Fibroblast of peridontal ligament (primary cell): ENCODE data around the gene HHATL.
A peak's percentile ranks its signal among the peaks of the same experiment; 100 is the strongest.

Source experiments
- DNase-seq: peaks from one replicate; pipeline ENCODE4 v3.0.0-alpha.2; 2010; ENCODE audit errors: extremely low read depth

The HHATL gene

DNA sequence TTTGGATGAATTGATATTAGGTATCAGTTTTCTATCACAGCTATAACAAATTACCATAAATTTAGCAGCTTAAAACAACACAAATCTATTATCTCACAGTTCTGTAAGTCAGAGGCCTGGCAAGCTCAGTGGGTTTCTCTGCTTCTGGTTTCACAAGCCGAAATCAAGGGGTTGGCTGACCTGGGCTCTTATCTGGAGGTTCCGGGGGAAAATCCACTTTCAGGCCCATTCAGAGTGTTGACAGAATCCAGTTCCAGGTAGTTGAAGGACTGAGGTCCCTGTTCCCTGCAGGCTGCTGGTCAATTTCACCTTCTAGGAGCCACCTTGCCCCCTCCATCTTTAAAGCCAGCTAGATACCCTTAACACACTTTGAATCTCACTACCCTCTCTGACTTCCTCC lies 11.1 kb upstream of the HHATL start:
- no peak for DNase-seq

DNA sequence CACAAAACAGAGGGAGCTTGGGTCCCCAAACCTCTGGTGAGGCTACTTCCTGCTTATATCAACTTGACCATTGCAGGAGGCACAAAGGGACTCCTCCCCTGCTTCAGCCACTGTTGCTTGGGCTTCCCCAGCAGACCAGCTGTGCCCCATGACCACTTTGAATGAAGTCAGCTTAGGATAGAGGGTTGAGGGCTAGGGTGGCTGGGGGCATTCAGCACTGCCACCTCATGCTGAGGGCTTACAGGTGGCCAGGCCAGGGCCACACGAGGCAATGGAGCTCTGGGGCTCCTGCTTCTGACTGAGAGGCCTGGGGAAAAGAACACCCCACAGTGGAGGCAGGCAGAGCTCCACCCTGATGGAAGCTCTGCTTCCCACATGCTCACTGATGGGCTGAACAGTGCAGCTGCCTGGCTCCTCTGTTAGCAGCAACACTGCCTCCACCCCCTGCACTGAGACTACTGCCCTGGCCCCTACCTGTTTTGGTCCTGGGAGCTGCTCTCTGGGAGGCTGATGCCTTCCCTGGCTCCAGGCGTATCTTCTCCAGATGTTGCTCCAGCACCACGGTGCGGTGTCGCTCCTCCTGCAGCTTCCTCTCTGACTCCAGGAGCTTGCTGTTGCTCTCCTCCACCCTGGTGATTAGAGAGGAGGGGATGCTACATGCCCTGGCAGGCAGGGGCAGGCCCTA lies 10.2 kb upstream of the HHATL start:
- DNase-seq, result no peak

DNA sequence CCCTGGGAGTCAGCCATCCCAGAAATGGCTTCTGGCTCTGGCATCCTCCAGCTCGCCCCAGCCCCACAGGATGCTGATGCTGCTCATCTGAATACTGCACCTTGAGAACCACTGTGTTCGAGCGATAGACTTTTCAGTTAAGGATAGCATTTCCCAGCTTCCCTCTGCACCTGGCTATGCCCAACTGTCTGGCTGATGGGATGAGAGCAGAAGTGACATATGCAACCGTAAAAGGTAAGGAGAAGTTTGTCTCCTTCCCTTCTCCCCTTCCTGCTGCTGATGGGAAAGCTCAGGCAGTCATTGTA lies 9.7 kb upstream of the HHATL start:
- DNase-seq, result no peak

DNA sequence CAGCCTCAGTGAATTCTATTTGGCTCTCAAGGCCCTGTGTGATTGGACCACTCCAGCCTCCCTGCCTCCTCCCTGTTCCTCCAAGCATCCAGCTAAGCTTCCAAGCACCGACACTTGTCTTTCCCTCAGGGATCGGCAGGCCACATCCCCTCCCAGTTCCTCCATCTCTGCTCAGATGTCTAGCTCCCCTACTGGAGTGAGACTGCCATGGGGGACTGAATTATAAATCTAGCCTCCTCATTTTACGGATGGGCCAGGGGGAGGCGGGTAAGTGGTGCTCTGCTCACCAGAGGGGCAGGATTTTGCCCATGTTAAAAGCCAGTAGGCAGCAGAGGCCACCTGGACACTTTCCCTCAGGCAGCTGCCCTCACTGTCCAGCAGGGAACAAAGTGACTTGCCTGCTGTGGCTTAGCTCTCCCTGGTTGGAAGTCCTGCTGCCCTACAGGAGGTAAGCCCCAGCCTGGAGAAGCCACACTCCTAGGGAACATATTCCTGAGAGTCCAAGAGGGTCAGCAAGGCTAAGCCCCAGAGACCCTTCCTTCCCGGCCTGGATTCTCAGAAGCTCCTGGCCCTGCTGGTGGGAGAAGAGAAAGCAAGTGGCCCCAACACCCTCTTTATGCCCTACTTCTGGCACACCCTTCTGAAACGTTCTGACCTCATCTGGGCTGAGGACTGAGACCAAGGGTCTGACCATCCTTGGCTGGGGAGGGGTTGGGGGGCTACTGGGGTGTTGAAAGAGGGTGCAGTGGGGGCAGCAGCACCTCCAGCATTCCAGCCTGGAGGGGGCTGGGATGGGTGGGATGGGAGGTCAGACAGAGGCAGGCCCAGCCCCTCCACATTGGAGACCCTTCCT lies 9.1 kb upstream of the HHATL start:
- no peak for DNase-seq

DNA sequence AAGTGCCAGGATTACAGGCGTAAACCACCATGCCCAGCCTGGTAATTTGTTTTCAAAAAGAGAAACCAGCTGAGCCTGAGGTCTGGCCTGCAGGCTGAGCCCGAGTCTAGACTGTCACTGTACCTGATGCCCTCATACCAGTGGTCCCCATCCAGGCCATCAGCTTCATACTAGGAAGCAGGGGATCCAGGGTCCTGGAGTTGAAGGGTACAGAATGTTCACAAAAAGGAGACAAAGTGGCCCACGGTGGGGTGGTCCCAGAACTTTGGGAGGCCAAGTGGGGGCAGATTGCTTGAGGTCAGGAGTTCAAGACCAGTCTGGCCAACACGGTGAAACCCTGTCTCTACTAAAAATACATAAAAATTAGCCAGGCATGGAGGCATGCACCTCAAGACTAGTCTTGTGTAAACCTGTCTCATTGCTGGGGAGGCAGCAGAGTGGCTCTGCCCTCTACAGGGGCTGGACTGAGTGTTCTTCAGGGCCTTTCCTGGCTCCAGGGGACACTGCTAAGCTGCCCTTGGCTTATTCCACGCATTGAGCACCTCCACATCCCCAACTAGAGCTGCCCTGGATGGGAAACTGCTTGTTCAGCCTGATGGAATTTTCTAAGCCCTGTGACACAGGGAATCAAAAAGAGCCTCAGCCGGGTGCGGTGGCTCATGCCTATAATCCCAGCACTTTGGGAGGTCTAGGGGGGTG lies 7.9 kb upstream of the HHATL start:
- no peak for DNase-seq

DNA sequence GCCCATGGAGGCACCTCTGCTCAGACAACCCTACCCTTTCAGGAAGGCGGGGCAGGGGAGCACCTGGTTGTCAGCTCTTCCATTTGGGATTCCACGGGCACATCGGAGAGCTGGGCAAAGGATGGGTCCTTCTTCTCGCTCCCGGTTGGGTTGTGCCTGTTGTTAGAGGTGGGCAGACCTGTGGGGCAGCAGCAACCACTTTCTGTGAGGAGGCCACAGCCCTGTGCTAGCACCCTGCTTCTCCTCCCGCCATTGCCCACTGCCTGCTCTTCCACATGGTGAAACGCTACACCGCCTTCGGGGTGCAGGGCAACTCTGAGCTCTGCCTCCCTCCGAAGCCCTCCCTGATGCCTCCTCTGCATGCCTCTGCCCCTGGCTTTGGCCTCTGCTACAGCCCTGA lies 7.0 kb upstream of the HHATL start:
- no peak for DNase-seq

DNA sequence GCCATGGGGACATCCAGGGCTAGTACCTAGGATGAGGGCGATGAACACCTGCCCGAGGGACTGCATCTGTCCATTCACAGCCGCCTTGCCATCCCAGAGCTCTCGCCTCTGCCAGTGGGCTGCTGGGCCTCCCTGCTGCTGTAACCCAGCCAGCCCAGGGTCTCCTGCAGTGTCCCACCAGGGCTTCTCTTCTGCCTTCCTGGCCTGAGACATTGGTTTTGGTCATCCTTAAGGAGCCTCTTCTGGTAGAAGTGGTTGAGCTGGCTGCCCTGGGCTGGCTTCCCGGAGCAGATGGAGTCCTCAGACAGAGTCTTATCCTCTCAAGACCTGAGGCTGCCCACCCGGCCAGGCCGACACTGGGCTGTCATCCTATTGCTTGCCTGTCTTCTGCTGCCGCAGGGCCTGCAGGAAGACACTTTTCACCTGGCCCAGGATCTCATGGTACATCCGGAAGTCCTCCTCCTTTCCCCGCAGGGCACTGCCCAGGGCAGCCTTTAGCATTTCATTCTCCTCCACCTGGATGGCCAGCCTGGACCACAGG lies 6.1 kb upstream of the HHATL start:
- no peak for DNase-seq

DNA sequence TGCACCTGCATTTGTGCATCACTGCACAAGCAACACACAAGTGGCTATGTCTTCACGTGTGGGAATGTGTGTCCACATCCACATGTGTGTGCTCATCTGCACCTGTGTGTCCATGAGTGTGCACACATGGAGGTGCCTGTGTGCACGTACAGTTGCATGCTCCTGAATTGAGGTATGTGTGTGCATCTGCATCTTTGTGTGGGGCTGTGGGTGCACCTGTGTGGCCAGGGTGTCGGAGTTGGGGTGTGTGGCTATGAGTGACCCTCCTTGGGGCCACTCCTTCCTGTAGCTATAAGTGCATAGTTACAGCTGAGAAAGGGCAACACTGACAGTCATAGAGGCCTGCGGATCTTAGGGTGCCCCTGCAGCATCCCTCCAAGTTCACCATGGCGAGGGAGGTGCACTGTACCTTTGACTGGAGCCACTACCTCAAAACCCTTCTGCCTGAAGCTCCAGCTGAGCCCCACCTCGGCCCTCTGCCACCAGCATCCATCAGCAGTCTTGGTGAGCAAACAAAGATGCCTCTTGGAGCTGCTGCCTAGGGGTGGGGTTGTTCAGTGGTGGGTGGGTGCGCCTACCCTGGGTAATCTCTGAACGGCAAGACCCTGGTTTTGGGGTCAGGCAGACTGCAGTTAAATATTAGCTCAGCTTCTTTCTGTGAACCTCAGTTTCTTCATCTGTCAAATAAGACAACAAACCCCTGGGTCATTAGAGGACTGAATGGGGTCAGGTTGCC lies 5.2 kb upstream of the HHATL start:
- DNase-seq, result no peak

DNA sequence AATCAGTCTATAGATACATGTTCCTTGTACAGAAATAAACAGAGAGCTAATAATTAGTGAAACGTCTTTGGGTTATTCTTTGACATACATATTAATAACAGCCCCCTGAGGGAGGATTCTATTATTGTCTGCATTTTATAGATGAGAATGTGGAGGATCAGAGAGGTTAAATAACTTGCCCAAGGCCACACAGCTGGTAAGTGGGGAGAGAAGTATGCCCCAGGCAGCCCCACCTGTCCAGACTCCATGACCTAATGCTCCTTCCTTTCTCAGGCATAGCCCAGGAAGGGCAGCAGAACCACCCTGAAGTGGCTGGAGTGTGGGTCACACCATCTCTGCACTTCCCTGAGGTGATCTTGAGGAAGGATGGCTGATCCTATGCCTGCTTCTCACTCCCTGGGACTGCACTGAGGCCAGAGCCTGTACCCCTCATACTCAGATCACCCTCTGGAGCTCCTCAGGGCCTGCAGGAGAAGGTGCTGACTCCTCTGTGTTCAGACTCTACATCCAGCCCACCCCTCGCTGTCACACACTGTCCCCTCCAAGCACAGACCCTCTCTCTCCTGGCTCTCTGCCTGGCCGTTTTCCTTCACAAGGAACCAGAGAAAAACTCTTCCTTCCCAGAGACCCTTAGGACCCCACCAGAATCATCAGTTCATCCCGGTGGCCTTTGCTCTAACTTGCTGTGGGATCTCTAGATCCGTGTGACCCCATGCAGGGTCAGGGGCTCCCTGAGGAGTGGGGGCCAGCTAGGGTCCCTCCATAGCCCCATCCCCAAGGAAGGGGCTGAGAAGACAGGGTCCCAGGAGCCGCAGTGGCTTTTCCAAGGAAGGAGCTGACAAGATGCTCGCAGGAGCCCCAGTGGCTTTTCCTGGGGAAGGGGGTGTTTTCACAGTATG lies 4.4 kb upstream of the HHATL start:
- DNase-seq, result no peak

DNA sequence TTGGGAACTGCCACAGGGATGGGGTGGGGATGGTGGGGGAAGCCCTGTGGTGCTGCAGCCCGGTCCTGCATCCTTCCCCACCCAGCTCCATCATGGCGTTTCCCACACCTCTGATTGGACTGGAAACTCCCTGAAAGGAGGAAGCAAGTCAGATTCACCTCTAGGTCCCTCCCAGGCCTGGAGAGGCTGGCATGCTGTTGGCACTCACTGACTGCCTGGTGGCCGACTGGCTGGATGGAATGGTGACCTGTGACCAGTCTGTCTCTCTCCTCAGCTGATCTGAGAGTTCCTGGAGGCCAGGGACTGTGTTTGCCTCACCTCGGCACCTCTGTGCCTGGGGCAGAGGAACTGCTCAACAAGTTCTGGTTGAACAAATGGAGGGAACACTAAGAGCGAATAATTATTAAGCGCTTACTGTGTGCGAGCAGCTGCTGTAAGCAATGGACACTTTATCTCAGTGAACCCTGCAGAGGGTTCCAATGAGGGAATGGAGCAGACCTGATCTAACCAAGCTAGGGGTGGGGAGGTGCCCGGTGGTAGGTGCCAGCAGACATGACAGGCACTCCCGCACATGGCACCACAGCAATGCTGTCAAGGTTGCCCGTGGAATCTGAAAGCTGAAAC lies 3.5 kb upstream of the HHATL start:
- no peak for DNase-seq

DNA sequence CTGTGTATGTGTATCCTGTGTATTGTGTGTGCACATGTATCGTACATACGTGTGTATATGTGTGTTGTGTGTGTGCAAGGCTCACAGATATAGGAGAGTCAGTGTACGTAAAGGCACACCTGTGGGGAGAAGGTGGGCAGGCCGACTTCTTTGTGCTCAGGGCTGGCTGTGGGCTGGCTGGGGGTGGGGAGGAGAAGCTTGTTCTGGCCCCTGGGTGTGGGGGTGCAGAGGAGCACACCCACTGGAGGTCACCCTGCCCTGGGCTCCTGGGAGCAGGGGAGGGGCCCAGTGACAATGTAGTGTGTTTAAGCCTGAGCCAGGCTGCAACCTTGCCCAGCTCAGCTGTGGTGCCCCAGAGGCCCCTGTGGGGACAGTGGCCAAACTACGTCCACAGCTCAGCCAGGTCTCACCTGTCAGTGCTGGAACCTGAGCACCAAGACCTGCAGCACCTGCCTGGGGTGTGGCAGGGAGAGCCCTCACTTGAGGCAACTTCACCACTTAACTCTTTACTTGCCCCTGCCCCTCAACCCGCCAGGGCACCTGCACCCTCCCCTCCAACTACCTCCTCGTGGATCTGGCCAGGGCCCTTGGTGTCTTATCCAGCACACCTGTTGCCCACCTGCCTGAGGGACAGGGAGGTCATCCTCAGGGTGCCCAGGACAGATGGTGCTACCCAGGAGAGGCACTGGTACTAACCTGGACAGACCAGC lies 2.6 kb upstream of the HHATL start:
- no peak for DNase-seq

DNA sequence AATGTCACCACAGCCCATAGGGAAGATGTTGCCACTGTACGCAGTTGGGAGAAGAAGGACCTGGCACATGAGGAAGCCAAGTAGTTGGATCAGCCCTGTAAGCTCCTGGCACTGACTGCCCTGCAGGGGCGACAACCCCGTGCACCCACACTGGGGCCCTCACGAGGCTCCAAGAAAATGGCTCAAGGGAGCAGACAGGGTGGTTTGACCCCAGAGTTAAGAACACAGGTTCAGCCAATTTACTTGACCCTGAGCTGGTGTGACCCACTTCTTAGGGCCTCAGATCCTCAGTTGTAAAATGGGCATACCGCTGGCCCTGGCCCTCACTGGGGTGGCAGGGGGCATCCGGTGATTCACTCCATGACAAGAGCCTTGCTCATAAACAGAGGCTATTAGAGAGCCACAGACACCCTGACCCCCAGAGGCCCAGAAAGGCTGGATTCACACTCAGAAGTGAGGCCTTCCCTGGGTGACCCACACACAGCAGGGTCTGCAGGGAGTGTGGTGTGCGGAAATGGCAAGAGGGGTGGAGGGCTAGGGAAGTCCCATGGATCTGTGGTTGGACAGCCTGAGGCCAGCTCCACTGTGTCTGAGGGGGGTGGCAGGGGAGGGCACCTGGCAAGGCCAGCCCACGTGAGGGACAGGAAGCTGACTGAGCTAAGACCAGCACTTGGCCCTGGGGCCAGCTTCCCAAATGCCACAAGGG lies 1.7 kb upstream of the HHATL start:
- DNase-seq, result no peak

DNA sequence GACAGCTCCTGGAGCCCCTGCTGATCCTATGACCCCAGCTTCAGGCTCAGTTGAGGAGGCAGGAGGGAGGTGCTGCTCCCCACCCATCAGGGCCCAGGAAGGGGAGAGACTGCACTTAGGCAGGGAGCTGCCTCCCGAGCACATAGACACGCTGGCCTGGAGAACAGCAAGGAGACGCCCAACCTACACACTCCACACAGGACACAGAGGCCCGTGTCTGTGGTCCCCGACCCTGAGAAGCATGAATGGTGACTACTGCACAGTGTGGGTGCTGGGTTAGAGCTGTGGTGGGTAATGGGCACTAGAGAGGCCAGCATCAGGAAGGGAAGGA lies 1.1 kb upstream of the HHATL start:
- DNase-seq, result no peak

DNA sequence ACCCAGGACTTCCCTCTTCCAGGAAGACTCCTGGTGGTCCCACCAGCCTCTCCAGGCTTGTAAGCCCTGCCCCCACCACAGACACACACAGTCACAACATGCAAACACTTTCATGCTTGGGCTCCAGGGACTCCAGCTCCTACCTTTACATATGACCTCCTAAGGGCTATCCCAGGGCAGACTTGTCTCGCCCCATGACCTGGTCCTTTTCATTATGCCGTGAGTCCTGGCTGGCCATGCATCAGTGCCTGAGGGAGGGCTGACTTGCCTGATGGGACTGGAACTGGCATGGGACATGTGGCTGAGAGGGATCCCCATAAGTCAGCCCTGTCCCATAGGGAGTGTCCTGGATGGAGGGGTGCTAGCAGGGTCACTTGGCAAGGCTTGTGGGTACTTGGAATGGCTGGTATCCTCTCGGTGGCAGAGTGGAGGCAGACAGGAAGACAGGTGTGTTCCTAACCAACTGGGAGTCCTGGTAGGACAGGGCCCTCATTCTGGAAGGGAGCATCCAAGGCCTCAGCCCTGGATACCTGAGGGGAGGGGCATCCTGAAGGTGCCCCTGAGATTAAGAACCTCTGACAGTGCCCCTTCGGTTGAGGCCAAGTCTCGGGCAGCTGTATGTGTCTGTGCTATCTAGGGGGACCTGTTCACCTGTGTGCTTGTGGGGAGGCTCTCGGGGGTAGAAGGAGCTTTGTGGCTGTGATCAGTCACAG lies 540 bp upstream of the HHATL start:
- DNase-seq, result no peak

DNA sequence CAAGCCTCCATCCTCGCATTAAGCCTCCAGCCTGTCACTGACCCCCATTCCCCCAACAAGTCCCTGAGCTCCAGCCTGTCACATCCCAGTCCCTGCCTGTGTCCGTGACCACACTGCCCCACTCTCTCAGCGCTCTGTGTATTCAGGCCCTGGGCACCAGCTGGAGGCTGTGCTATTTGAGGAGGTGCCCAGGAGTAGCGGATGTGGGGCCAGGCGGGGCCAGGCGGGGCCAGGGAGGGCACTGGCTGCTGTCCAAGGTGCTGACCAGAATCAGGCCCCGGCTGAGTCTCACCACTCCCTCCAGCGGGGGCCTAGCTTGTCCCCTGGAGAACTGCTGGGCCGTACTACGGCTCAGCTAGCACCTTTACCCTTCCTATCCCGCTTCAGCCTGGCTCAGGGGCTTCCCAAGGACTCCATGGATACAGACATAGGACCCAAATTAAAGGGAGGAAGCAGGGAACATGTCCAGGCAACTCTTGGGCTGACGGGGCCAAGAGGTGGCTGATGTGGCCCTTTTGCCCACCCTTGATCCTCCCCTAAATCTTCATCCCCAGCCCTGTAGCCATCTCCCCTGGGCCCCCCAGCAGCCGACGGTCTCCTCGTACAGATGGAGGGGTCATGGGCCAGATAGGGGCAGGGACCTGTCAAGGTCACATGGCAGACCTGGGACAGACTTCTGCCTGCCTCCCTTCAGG lies 1.1 kb downstream of the HHATL start:
- DNase-seq, result peak; percentile 7

DNA sequence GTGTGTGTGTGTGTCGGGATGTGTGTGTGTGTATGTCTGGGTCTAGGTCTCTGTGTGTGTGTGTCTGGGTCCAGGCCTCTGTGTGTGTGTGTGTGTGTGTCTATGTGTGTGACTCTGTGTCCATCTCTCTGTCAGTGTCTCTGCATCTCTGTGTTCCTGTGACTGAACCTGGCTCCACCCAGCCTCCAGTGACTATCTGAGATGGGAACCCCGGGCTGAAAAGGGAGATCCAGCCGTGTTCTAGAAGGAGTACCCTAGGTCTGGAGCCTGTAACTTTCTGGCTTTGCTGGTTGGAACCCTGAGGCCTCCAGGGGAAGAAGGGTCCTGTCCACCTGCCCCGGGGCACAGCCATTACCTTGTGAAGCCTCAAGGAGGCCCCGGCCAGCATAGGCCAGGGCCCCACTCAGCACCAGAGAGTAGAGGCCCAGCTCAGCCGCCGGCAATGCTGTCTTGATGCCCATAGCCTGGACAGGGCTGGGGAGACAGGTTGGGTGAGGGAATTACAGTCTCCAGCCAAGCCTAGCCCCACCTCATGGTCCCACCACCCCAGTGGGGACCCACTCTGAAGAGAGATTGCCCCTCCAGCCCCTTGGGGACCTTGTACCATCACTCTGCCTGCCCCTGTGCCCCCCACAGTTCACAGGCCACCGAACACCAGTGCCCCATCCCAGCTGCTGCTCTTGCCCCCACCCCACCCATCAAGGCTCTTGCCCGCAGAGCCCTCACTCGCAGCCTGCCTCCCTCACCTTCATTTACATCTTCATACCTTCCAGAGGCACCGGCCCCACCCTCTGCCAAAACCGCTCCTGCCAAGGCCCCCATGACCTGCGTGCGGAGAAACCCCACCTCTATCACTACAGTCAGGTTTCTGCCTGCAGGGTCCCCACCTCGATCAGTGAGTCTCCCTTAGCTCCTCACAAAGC lies 2.0 kb downstream of the HHATL start:
- no peak for DNase-seq

DNA sequence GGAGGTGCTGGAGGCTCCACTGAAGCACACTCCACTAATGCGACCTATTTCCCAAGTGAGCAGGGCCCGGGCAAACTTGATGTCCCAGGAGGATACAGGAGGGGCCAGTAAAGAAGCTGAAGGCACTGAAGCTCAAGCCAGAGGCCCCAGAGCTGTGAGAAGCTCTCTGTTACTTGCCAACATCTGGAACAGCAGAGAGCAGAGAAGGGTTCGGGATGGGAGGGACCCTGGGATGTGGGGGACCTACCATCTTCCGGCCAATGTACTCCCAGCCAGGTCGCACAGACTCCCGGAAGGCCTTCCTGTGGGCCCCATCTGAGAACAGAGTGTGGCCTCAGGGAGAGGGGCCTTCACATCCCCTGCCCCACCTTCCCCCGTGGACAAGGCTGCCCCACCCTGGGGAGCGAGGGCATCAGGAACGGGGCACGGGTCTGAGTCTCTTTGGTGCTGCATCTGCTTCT lies 3.1 kb downstream of the HHATL start:
- no peak for DNase-seq
